GM21528 (cell line): ENCODE results near the gene NOL9.

Source experiments
- ATAC-seq: cut with Tn5 transposase; IDR thresholded peaks from one replicate; pipeline ENCODE4 v1.9.1; 2021; ENCODE audit warnings: mild to moderate bottlenecking, moderate library complexity; ENCODE audit not compliant: unreplicated experiment, low FRiP score

The NOL9 gene

DNA sequence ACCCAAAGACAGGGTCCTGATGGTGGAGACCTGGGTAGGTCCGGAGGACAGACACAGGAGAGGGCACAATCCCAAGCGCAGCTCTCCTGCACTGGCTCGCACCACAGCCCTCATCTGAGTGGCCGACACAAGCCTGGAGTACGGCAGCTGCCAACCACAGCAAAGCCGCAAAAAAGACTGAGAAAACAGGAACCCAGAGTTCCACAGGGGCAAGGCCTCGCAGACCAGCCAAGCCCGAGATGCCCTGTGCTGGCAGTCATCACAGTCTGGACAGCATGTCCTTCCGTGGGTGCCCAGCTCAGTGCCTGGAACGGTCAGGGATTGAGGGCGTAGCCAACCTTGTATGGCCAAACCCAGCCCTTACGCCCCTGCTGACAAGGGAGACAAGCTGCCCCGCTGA lies 36.9 kb upstream of the NOL9 start:
- no peak for ATAC-seq

DNA sequence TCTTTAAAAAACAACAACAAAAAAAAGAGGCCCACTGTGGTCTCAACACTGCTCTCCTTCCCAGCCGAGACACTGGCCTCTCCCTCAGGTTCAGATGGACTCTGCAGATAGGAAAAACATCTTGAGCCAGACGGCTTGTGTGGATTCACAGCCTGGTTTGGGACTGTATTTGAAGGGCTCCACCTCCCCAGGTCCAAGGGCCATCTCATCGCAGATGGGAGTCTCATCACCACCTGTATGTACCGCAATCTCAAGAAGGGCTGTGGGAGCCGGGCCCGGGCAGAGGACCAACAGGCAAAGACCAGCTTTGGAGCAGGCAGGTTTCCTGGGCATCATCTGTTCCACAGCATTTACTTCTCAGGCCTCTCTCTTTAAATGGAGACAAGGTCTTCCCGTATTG lies 35.7 kb upstream of the NOL9 start:
- ATAC-seq, result no peak

DNA sequence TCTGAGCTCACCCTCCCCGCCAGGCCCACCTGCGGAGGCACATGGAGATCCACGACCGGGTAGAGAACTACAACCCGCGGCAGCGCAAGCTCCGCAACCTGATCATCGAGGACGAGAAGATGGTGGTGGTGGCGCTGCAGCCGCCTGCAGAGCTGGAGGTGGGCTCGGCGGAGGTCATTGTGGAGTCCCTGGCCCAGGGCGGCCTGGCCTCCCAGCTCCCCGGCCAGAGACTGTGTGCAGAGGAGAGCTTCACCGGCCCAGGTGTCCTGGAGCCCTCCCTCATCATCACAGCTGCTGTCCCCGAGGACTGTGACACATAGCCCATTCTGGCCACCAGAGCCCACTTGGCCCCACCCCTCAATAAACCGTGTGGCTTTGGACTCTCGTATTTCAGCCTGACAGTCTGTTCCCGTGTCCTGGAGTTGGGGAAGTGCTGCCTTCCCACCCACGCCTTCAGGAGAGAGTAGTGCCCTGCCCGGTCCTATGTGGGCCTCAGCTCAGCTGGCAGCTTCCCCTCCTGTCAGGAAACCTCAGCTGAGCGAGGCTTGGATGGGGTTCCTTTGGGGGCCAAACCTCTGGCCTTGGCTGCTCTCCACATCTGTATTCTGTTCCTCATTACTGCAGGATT lies 34.7 kb upstream of the NOL9 start:
- no peak for ATAC-seq

DNA sequence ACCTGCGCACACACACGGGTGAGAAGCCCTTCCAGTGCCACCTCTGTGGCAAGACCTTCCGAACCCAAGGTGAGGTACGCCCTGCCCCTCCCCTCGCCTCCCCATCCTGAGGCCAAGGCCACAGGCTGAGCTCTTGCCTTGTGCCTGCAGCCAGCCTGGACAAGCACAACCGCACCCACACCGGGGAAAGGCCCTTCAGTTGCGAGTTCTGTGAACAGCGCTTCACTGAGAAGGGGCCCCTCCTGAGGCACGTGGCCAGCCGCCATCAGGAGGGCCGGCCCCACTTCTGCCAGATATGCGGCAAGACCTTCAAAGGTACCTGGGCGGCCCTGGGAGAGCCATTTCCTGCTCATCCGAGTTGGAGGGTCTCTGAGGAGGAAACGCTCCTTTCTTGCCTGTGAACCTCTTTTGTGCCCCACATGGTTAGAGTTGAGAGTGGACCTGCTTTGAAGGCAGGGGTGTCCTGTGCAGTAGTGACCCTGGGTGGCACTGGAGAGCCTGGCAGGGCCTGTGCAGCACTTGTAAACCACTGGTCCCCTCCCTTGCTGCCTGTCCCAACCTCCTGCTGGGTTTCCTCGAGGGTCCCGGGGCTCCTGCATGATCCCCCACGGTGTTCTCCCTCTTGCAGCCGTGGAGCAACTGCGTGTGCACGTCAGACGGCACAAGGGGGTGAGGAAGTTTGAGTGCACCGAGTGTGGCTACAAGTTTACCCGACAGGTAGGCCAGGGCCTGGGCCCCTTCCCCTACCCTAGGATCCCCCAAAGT lies 34.0 kb upstream of the NOL9 start:
- ATAC-seq, result no peak

DNA sequence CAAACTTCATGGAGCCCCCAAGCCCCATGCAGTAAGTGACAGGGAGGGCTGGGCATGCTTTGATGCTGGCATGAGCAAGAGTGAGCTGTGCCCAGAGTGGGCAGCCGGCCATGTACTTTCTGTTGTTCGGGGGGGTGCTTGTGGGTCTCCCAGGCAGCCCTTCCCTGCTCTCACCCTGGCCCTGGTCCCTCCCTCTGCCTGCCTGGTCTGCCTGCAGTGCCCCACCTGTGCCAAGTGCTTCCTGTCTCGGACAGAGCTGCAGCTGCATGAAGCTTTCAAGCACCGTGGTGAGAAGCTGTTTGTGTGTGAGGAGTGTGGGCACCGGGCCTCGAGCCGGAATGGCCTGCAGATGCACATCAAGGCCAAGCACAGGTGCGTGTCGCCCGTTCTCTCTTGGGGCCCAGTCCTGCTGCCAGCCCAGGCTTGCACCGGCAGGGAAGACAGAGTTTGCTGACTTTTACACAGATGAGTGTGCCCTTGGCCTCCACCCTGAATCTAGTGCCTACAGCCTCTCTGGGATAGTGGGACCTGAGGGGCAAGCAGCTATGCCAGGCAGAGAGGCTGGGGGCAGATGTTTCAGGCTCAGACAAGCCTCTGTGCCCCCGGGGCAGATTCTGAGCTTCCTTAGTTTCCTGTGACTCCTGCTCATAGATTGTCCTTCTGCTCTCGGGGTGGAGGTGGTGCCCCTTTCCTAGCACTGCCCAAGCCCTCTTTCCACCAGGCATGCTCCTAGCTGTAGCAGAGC lies 33.1 kb upstream of the NOL9 start:
- no peak for ATAC-seq

DNA sequence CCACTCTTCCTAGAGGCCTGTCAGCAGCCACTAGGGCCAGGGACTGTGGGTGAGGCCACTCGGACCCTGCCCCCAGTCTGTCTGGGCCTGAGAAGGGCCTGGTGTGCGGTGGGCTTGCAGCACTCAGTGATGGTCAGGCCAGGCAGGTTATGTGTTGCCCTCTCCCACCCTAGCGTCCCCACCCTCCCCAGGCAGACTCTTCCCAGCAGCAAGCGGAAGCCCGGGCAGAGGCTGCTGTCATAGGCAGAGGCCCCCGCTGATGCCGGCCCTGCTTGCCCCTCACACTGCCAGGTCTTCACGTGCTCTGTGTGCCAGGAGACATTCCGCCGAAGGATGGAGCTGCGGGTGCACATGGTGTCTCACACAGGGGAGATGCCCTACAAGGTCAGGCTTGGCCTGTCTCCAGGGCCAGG lies 32.1 kb upstream of the NOL9 start:
- no peak for ATAC-seq

DNA sequence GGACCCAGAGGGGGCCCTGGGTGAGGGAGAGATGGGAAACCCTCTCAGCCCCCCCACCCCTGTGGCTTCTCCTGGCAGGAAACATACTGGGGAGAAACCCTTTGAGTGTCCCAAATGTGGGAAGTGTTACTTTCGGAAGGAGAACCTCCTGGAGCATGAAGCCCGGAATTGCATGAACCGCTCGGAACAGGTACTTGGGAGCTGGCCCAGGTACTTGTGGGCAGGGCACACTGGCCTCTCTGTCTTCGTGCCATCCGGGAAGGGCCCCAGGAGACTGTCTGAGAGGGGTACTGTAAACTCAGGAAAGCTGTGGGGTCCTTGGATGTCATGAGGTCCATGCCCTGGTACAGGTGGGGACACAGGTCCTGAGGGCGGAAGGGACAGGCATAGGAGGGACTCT lies 31.5 kb upstream of the NOL9 start:
- no peak for ATAC-seq

DNA sequence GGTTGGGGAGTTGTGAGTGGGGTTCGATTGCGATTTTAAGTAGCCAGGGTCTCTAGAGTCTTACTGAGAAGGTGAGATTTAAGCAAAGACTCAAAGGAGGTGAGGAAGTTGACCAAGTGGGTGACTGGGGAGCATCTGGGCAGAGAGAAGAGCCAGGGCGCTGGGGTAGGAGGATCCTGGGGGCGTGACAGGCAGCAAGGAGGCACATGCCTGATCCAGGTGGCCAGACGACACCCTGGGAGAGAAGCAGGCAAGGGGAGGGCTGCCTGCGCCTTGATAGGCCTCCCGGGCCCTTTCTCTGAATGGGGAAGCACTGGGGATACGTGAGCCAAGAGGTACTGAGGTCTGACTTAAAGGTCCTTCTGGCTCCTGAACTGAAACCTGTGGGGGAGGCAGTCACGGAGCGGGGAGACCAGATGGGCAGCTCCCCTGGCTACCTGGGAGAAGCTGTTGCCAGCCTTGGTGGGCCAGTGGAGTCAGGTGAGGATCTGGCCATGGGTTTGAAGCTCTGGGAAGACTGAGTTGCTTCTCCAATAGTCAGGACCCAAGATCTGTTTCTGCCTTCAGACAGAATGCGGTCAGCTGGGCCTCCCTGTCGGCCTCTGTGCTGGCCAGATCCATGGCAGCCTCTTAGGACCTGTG lies 30.9 kb upstream of the NOL9 start:
- no peak for ATAC-seq

DNA sequence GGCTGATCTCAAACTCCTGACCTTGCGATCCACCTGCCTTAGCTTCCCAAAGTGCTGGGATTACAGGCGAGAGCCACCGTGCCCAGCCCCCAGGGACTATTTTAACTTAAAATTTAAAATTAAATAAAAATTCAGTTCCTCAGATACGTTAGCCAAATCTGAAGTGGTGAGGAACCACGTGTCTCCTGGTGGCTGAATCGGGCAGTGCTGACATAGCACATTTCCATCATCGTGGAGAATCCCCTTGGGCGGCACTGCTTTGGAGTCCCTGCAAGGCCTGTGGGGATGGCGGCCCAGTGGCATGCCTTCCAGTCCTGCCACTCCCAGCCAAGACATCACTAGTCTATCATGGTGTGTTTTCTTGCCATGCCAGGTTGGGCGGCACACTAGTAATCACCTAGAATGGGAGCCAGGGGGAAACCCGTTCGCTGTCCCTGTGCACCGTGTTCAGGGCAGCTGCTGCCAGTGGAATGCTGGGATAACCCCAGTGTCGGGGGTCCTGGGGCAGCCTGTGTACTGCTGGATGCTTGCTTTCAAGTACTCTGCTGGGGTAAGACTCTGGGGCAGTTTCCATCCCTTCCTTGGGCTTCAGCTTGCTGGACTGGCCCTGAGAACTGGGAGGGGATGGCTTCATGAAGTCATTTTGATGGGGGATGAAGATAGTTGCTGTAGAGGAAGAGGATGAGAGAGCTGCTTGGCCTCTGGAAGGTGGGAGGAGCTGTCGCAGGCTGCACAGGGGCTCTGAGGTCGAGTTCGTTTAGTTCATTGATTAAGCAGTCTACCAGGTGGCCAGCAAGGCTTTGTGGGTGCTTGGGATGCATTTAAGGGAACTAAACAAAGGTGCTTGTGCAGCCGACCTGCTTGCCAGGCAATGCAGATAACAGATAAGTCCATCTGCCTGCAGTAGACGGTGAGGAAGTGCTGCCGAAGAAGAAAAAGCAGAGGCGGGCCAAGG lies 30.1 kb upstream of the NOL9 start:
- no peak for ATAC-seq

DNA sequence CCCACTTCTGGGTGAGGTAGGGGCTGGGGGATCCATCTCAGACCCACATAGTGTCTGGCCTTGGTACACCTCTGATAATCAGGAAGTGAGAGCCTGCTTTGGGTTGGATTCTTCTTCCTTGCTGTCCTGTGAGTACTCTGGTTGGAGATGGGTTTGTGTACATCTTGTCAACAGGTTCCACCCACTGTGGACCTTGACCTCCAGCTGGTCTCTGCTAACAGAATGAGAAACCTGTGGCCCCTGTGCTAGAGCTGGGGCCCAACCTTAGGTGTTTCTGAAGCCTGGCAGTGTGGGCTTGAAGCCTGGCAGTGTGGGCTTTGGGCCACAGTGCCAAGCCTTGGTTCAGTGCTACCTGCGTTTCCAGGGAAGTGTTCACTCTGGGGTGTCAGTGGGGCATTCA lies 28.1 kb upstream of the NOL9 start:
- ATAC-seq, result no peak

DNA sequence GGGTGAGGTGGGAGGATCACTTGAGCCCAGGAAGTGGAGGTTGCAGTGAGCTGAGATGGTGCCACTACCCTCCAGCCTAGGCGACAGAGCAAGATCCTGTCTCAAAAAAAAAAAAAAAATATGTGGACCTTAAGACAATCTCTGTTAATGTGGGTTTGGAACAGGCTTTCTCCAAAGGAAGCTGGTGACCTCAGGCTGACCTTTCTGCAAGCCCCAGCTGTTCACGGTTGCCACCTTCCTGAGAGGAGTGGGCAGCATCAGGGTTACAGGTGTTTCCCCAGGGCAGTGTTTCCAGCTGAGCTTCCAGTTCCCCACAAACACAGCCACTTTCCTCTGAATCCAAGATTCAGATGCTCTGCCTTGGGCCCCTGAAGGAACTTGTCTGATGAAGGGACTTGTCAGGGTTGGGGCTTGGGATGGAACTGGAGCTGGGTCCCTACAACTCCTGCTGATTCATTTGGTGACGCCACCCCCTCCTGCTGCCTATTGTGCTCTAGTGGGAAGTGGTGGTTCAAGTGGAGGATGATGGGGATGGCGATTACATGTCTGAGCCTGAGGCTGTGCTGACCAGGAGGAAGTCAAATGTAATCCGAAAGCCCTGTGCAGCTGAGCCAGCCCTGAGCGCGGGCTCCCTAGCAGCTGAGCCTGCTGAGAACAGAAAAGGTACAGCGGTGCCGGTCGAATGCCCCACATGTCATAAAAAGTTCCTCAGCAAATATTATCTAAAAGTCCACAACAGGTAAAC lies 27.4 kb upstream of the NOL9 start:
- ATAC-seq, result no peak

DNA sequence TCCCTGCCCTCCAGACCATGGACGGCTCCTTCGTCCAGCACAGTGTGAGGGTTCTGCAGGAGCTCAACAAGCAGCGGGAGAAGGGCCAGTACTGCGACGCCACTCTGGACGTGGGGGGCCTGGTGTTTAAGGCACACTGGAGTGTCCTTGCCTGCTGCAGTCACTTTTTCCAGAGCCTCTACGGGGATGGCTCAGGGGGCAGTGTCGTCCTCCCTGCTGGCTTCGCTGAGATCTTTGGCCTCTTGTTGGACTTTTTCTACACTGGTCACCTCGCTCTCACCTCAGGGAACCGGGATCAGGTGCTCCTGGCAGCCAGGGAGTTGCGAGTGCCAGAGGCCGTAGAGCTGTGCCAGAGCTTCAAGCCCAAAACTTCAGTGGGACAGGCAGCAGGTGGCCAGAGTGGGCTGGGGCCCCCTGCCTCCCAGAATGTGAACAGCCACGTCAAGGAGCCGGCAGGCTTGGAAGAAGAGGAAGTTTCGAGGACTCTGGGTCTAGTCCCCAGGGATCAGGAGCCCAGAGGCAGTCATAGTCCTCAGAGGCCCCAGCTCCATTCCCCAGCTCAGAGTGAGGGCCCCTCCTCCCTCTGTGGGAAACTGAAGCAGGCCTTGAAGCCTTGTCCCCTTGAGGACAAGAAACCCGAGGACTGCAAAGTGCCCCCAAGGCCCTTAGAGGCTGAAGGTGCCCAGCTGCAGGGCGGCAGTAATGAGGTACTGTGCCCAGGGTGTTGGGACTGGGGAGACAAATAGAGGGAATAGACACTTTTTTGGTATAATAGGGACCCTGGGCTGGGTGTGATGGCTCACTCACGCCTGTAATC lies 26.5 kb upstream of the NOL9 start:
- ATAC-seq, result no peak

DNA sequence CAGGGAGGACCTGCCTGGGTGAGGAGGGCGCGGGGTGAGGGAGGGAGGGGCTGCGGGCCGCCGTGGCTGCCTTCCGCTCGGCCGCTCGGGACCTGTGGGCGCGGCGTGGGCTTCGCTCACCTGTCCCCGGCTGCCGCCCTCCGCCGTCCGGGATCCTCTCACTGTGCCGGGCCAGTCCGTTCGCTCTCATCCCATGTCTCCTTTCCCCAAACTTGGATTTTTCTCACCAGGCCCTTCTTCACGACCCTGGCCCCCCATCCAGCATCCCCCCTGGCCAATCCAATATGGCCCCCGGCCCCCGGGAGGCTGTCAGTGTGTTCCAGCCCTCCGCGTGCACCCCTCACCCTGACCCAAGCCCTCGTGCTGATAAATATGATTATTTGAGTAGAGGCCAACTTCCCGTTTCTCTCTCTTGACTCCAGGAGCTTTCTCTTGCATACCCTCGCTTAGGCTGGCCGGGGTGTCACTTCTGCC lies 25.8 kb upstream of the NOL9 start:
- peak; percentile 40 for ATAC-seq

DNA sequence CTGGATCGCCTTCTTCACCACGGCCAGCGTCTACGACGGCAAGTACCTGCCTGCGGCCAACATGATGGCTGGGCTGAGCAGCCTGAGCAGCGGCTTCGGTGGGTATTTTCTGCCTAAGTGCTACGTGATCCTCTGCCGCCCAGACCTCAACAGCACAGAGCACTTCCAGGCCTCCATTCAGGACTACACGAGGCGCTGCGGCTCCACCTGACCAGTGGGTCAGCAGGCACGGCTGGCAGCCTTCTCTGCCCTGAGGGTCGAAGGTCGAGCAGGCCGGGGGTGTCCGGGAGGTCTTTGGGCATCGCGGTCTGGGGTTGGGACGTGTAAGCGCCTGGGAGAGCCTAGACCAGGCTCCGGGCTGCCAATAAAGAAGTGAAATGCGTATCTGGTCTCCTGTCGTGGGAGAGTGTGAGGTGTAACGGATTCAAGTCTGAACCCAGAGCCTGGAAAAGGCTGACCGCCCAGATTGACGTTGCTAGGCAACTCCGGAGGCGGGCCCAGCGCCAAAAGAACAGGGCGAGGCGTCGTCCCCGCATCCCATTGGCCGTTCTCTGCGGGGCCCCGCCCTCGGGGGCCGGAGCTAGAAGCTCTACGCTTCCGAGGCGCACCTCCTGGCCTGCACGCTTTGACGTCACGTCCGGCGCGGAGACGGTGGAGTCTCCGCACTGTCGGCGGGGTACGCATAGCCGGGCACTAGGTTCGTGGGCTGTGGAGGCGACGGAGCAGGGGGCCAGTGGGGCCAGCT lies 25.2 kb upstream of the NOL9 start, which contains the start of gene ZBTB48:
Gene ZBTB48, plus strand, starts transcription at position 621 of the 745 bp plus-strand sequence. CDS start 616 bp downstream, outside the sequence.
- ATAC-seq, result peak; percentile 98

DNA sequence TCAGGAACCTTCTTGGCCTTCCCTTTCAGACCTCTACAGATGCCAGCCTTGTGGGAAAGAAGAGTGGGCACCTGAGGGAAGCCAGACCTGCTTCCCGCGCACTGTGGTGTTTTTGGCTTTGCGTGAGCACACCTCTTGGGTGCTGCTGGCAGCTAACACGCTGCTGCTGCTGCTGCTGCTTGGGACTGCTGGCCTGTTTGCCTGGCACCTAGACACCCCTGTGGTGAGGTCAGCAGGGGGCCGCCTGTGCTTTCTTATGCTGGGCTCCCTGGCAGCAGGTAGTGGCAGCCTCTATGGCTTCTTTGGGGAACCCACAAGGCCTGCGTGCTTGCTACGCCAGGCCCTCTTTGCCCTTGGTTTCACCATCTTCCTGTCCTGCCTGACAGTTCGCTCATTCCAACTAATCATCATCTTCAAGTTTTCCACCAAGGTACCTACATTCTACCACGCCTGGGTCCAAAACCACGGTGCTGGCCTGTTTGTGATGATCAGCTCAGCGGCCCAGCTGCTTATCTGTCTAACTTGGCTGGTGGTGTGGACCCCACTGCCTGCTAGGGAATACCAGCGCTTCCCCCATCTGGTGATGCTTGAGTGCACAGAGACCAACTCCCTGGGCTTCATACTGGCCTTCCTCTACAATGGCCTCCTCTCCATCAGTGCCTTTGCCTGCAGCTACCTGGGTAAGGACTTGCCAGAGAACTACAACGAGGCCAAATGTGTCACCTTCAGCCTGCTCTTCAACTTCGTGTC lies 24.5 kb upstream of the NOL9 start:
- ATAC-seq, result no peak

DNA sequence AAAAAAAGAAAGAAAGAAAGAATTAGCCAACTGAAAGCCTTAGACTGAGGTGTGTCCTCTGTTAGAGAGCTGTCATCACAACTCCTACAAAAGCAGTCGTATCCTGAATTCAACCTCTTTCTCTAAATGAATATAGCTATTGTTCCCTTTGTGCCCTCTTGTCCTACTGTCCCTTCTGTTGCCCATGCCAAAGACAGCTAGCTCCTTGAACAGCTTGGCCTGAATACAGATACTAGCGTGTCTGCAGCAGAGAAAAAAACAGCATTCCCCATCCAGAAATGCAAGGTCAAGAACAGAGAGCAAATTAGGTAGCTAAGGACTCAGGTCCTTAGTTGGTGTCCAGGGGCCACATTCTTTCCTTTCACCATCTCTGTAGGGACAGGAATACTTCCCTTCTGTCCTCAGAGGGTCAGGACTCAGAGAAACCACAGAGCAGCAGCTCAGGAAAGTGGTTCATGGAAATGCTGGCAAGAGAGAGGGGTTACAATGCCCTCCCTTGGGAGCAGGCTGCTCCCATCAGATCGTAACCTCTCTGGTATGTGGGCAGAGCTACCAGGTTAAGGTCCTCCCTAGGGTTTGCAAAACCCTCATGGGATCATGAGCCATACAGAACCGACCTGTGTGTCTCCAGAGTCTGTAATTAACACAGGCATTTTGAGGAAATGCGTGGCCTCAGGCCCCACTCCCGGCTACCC lies 23.7 kb upstream of the NOL9 start:
- ATAC-seq, result no peak
